ENCODE measurements around the gene TTC12. TPM values are rescaled to one million over a fixed set of nuclear protein-coding genes. Genes with fewer than 3 reads are reported as not detected.

The TTC12 gene
- polyA plus RNA-seq, 1 donor = 10.8 TPM

DNA sequence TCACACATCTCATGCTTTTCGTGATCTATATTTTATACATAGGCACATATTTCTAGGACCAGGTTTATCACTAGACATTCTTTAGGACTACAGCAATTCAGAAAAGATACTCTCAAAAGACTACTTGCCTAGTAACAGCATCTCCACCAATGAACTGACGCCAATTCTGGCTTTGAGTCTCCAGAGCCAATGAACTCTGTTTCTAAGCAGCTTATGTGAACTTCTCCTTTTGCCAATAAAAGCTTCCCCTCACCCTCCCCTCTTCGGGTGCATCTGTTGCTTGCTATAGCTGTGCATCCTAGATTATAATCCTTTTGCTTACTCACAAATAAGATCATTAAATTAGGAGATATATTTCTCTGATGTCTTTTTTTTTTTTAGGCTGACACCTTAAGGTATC lies 61.8 kb downstream of the TTC12 start:
- DNase-seq = peak; percentile 58

DNA sequence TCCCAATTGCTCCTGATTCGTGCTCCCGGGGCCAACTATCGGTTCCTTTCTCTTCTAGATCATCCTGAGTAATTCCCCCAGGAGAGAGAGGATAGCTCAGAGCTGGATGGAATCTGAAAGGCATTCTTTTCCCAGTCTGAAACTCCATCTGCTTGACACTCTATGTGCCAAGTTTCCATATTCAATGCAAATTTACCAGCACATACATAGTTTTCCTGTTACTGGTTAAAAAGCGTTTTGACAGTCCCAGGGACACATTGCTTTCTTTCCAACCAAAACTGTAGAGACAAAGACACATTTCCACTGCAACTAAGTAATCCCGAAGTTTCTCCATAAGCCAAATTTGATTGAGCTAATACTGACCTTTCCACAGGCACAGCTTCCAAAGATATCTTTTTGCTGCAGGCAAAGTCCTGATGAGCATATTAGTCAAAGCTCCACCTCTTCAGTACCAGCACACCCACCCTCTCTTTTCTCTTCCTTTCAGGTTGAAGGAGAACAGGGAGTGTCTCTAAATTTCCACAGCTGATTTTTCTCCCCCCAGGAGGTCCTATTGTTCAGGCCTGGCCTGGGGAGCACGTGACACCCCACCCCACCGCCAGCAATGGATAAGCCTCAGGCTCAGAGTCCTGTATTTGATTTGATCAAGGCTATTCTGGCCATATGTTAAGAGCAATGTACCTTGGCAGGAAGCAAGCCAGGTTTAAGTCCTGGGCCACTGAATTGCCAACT lies 63.5 kb downstream of the TTC12 start:
- peak; percentile 27 for DNase-seq

DNA sequence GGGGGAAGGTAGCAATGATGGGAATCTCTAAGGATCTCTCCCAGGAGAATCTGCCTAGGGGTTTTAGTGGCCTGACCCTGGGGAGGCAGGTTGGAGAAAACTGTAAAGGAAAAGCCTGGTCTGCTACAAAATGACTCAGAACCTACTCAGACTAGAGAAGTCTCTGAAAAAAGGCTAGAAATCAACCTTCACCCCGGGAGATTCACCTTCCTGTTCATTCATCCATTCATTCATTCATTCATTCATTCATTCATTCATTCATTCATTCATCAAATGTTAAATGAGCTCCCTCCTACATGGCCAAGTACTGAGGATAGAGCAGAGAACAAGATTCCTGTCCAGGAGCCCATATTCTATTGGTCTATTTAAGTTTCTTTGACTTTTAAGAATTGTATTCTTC lies 64.3 kb downstream of the TTC12 start:
- DNase-seq = no peak

DNA sequence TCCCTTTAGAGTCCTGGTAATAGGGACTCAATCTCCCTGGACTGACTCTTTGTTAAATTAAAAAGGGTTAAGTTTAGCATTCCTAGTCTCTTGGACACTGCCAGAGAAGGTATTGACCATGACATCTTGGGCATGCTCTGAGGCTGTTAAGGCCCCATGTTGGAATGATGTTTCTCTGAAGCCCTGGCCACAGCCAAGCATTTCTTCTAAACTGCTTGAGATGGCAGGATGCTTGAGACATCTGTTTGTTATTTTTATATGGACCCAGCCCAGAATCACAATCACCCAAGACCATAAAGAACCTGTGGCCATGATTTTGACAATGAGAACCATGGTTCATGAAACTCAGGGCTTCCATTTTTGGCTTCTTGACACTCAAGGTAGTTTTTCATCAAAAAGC lies 67.7 kb downstream of the TTC12 start:
- no peak for DNase-seq

DNA sequence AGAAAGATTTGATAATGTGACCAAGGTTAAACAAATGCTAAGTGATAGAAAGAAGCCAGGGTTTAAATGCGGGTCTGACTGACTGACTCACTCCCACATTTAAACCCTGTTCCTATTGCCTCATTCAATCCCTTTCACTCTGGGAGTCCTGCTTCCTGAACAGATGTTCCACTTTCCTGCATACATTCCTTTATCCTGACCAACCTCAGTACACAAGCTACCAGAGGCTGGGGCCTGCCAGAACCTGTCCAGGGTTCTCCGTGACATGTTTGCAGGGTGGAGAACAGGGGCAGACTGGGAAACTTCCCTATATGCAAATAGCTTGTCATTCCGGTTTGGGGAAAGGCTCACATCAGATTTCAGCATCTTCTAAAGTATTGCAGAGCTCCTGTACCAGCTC lies 70.2 kb downstream of the TTC12 start:
- no peak for DNase-seq

DNA sequence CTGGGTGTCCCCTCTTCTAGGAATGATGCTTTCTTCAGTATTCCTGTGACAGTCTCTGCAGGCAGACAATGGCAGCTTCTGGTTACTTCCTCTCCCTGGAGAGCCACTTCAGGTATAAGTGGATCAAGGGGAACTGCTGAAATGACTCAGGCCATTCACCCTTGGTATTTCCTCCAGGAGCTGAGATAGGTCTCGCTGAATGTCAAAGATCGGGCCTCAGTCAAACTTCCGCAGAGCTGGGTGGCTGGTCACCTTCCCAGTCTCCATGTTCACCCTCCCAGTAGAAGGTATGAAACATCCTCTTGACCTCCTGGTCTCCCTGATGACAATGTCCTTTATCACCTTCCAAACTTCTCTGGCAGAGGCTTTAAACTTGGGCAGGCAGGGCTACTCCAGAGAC lies 71.4 kb downstream of the TTC12 start:
- no peak for DNase-seq

DNA sequence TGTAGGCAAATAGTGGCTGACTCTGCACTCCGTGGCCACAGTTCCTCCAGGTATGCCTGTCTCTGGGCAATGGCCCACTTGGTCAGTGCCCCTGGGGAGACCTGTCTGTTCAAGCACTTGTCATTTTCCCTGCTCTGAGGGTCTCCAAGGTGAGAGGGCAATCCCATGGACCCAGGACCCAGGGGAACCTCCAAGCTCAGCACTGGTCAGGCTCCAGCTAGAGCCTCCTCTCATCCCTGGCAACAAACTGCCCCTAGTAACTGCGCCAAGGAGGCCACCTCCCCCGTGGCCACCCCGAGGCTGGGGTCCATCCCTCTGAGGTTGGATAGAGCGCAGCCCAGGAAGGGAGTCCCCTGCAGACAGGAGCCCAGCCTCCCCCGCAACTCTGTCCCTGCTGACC lies 72.5 kb downstream of the TTC12 start:
- no peak for DNase-seq

DNA sequence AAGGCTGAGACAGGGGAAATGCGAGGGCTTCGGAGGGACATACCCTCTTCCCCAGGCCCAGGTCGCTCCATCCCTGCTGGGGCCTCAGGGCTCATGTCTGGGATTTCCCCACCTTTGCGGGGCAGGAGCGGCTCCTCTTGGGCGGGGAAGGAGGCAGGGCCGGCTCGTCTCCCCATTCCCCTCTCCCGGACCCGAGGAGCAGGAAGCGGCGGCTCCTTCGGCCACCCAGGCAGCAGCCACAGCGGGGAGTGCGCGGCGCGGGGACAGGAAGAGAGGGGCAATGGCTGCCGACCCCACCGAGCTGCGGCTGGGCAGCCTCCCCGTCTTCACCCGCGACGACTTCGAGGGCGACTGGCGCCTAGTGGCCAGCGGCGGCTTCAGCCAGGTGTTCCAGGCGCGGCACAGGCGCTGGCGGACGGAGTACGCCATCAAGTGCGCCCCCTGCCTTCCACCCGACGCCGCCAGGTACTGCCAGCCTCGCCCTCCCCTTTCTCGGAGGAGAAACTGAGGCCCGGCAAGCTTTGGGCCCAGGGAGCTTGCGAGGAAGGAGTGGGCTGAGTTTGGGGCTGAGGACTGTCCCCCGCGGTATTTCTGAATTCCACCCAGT lies 73.3 kb downstream of the TTC12 start, which contains the start of gene ANKK1:
Gene ANKK1, plus strand, starts transcription at position 175 of the 607 bp plus-strand sequence. Its CDS starts 106 bp downstream, at position 281.
- no peak for DNase-seq

DNA sequence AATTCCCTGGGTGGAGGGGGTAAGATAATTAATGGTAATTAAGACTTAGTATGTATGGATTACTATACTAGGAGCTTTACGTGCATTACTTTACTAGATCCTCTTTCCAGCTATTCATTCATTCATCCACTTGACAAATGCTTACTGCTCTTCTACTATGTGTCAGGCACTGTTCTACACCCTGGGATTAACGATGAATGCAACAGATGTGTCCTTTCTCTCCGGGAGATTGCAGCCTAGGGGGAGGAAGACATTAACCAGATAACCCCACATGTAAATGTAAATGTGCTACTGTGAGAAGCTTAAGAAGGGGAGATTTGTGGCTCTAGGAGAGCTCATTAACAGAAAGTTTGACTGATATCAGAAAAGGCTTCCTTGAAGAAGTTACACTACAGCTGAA lies 74.9 kb downstream of the TTC12 start:
- no peak for DNase-seq

DNA sequence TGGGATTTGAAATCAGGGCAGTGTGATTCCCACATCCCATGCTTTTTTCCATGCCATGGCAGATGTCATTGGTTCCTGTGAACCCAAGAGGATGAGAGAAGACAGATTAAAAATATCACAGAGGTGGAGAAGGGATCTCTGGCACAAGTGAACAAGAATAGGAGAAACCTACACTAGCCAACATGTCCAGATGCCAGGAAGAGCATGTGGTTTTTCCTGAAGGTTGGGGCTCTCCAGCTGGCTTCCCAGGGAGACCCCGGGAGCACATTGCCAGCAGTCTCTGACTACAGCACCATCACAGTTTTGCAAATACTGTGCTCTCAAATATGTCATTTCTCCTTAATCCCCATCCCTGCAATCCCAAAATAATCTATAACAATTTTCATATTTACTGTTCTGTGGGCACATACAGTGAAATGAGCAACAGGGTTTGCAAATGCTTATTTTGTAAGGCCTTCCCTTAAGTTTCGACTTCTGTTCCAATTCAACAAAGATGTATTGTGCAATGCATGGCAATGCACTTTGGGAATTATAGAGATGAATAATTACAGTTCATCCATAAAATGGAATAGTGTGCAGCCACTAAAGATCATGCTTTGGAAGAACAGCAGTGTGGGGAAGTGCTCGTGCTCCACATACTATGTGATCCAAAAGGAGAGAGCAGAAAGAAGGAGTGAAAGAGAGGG lies 78.0 kb downstream of the TTC12 start:
- DNase-seq = no peak

DNA sequence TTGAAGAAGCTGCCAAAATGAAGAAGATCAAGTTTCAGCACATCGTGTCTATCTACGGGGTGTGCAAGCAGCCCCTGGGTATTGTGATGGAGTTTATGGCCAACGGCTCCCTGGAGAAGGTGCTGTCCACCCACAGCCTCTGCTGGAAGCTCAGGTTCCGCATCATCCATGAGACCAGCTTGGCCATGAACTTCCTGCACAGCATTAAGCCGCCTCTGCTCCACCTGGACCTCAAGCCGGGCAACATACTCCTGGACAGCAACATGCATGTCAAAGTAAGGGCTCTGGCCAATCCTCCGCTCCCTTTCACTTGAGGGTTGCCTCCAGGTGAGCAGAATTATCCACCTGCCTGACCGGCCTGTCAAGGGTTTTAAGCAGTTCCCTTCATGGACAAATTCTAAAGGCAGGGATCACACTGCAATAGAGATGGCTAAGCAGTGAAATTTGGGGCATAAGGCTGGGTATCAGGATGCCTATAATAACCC lies 79.2 kb downstream of the TTC12 start:
- DNase-seq = no peak

DNA sequence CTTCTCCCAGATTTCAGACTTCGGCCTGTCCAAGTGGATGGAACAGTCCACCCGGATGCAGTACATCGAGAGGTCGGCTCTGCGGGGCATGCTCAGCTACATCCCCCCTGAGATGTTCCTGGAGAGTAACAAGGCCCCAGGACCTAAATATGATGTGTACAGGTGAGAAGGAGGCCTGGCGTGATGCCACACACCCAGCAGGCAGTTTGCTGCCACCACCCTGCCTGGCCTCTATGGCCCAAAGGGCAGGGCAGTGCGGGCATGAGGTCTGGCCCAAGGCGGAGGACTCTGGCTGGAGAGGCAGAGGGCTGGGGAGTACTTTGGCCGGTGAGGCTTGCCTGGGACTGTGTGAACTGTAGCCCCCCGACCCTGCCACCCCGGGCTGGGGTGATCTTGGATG lies 80.5 kb downstream of the TTC12 start:
- DNase-seq = no peak

DNA sequence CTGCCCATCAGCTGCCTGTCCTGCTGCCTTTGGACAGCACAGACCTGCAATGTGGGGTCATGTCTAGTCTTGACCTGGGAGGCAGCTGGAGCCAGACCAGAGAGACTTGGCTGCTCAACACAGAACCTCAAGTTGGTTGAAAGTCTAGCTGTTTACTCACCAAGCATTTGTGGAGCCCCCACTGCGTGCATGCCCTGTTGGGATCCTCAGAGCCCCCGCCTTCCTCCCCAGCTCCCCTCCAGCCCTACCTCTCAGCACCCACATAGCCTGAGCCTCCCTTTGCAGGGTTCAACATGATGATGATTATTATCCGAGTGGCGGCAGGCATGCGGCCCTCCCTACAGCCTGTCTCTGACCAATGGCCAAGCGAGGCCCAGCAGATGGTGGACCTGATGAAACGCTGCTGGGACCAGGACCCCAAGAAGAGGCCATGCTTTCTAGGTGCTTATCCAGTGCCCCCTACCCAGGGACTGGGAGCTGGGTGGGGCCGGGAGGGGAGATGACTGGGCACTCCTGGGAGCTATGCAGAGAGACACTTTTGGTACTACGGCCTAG lies 81.5 kb downstream of the TTC12 start:
- DNase-seq = no peak

DNA sequence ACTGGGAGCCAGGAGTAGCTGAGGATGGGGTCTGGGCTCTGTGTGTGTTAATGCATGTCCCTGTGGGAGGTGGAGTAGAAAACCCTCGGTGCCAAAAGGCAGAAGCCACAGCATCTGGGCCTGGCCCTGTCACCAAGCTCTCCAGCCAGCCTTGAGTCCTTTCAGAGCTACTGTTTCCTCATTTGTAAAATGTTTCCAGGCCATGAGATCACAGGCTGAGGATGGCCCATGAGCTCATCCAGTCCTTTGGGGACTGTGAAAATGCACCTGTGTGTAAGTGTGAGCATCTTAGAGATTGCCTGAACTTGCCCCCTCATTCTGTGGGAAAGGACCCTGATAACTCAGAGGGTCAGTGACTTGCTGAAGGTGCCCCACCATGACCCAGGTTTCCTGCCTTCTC lies 82.3 kb downstream of the TTC12 start:
- DNase-seq = no peak

DNA sequence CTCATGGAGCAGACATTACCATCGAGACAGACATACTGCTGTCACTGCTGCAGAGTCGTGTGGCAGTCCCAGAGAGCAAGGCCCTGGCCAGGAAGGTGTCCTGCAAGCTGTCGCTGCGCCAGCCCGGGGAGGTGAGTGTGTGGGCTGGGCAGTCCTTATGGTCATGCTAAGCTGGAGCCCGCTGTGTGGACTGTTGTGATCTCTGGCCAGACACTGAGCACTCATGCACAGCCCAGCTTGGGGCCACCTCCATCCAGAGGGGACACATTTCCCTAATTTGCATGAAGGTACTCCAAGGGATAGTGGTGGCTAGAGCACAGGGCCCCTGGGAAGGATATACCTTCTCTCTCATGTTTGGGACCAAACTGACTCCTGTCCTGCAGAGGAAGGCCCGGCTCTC lies 82.8 kb downstream of the TTC12 start:
- DNase-seq = no peak

DNA sequence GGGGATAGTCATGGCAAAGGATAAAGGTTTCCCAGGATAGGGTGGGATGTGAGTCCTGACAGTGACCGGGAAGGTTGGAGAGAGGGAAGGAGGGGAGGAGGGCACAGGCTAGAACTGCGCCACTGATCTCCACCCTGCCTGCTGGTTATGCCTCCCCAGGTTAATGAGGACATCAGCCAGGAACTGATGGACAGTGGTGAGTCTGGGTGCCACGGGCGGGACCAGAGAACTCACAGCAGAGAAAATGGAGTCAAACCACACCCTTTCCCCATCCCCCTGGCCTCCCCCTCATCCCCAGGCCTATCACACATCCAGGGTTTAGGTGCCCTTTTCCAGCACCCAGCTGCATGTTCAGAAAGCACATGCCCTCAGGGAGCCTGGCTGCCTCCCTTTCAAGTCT lies 83.4 kb downstream of the TTC12 start:
- no peak for DNase-seq

DNA sequence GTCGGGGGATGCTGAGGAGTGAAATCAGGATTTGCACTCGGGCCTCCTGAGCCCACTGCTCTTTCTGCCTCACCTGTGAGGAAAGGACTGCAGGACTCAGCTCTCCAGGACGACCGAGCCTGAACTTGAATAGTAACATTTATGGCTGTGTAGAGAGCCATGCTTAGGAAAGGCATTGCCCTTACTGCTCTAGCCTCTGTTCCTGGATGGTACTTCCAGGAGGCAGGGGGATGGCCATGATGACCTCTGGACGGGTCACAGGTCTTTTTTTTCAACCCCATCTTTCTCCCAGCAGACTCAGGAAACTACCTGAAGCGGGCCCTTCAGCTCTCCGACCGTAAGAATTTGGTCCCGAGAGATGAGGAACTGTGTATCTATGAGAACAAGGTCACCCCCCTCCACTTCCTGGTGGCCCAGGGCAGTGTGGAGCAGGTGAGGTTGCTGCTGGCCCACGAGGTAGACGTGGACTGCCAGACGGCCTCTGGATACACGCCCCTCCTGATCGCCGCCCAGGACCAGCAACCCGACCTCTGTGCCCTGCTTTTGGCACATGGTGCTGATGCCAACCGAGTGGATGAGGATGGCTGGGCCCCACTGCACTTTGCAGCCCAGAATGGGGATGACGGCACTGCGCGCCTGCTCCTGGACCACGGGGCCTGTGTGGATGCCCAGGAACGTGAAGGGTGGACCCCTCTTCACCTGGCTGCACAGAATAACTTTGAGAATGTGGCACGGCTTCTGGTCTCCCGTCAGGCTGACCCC lies 84.5 kb downstream of the TTC12 start:
- no peak for DNase-seq

DNA sequence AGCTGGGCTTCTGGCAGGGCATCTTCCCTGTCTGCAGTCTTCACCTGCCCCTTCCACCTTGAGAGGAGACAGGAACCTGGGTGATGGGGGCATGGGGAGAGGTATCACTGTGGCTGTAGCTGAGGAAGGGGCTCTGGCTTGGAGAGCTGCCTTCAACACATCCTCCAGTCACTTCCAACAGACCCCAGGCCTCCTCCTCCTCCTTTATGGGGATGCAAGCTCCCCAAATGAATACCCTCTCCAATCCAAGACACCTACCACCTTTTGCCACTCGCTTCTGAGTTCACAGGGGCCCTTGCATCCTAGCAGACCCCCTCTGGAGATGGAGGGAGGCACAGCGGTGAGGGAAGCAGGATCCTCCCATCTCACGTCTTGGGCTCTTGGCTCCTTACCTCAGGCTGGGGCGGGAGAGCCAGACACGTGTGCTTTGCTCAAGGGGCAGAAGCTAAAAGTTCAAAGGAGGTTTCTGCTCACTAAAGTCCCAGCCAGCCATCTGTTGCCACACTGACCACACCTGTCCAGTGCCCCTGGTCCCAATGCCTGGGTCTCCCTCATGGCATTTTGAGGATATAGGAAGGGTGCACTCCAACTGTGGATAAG lies 86.3 kb downstream of the TTC12 start:
- no peak for DNase-seq

DNA sequence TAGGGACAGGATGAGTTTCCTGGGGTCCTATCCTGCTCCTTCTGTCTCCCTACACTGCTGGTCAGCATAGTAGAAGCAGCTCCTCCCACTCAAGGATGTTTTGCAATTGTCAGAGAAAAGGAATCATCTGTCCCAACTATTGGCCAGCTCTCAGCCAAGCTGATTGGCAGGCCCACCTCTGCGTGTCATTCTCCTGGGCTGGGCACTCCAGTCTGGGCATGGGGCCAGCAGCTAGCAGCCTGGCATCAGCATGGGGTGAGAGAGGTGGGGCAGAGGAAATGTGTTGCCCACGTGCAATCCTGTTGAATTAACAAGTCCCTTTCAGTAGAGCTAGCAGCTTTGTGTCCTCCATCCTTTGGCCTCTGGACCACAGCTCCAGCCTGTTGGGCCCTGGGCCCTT lies 87.3 kb downstream of the TTC12 start:
- no peak for DNase-seq

DNA sequence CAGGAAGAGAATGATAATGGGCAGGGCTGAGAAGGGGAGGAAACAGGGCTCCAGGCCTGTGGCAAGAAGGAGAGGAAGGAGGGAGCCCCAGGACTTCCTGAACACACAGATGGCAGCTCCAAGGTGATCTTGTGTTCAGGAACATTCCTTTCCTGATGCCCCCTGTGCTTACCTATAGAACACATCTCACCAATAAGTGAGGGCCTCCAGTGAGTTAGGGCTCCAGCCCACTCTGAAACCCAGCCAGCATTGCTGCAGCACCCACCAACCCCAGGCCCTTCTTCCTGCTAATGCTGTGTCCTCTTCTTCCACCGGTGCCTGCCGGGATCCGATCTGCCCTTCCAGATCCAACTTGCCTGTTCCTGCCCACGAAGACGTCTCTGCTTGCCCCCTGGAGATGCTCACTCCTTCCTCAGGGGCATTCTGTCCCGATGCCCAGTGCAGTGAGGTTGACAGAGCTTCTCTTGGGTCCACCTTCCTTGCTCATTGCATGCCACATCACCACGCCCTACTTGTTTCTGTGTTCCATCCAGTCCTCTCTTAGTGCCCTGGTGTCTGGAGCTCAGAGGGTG lies 90.6 kb downstream of the TTC12 start:
- no peak for DNase-seq

DNA sequence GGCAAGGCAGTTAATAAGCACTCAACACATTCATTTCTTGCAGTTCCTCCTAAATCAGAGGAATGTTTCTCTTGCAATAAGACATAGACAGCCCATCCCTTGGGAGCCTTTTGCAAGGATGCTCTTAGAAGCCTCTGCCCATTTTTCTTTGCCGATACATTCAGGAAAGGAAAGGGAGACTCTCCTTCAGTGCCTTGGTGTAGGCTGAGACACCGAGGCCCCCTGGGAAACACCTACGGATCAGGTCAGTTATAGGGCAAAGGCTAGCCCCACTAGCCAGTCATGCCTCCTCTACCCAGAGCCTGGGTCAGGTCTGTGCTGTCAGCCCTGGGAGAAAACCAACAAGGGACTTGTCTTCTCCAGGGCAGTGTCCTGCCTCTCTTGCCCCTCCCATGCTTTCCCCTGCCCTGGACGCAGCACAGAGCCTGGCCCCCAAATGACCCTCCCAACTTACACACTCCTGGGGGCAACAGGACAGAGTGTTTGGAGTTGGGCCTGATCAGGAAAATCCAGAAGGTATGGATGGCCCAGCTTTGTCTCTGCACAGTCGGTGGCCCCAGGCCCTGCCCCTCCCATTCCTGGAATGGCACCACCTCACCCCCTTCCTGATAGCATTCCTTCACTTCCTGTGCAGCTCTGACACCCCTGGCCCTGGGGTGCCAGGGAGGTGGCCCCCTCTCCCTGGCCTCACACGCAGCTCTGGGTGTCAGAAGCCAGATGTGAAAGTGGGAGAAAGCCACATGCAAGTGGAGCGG lies 91.5 kb downstream of the TTC12 start:
- no peak for DNase-seq

Data from hindlimb muscle (tissue), 1 donor.